ENCODE measurements around the gene BMP6. TPM values are rescaled to one million over a fixed set of nuclear protein-coding genes. Genes with fewer than 3 reads are reported as not detected.

BMP6 gene
- total and polyA plus RNA-seq, 2 of the 8 experiments (the other 6 are each of a cell fraction or from before 2014, with no cell fraction given) = 2.0 to 2.1 TPM

DNA sequence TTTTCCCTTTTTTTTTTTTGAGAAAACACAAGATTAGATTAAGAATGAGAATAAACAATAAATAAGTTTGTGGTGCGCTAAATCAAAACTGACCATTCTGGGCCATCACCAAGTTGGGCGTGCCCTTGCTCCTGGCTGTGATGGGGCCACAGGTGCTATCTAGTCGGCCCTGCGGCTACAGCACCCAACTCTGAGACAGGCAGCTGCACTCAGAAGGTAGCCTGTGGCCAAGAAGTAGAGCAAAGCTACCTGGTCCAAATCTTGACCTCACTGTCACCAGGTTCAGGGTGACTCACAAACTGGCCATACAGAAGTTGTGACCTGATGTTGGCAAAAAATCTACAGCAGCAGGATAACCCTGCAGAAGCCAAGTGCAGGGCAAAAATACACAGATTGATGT lies 181.3 kb downstream of the BMP6 start (continued):
- TF ChIP-seq TAF7 (optimal IDR thresholded peaks at IDR 0.05; ENCODE audit: borderline replicate concordance, low read depth, low read length) (no peak), RXRA (IDR thresholded peaks at IDR 0.05; ENCODE audit: insufficient read depth, low read depth, low read length) (no peak), NRF1 (IDR thresholded peaks at IDR 0.05; ENCODE audit: low read depth, low read length) (no peak), RBBP5 (IDR thresholded peaks at IDR 0.05; ENCODE audit: borderline replicate concordance, low read depth, low read length) (no peak), SP4 (IDR thresholded peaks at IDR 0.05; ENCODE audit: low read length) (no peak), POU5F1 (IDR thresholded peaks at IDR 0.05; ENCODE audit: low read depth, low read length) (no peak)
- TF ChIP-seq, protein P1, sequence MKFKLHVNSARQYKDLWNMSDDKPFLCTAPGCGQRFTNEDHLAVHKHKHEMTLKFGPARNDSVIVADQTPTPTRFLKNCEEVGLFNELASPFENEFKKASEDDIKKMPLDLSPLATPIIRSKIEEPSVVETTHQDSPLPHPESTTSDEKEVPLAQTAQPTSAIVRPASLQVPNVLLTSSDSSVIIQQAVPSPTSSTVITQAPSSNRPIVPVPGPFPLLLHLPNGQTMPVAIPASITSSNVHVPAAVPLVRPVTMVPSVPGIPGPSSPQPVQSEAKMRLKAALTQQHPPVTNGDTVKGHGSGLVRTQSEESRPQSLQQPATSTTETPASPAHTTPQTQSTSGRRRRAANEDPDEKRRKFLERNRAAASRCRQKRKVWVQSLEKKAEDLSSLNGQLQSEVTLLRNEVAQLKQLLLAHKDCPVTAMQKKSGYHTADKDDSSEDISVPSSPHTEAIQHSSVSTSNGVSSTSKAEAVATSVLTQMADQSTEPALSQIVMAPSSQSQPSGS (IDR thresholded peaks at IDR 0.05; ENCODE audit: low read length) = no peak
- TF ChIP-seq, protein P2, sequence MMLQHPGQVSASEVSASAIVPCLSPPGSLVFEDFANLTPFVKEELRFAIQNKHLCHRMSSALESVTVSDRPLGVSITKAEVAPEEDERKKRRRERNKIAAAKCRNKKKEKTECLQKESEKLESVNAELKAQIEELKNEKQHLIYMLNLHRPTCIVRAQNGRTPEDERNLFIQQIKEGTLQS (IDR thresholded peaks at IDR 0.05; ENCODE audit: insufficient read depth, low read depth, low read length) = no peak

All from H1 (cell line).